ENCODE results near the gene YTHDF2.

YTHDF2 gene

GRCh38 chr1:28803662-28804061 lies 66.9 kb downstream of the YTHDF2 start:
- DNase-seq, result no peak

GRCh38 chr1:28804071-28804470 lies 67.3 kb downstream of the YTHDF2 start:
- DNase-seq, result no peak

- no peak for DNase-seq
These were observed 70.3 kb downstream of the YTHDF2 start for GRCh38 chr1:28807046-28807445.

- DNase-seq, result no peak
These were observed 71.2 kb downstream of the YTHDF2 start for GRCh38 chr1:28807986-28808385.

GRCh38 chr1:28811369-28811765 lies 74.6 kb downstream of the YTHDF2 start:
- no peak for DNase-seq

- DNase-seq, result no peak
These were observed 75.3 kb downstream of the YTHDF2 start, which contains the start of gene OPRD1 for GRCh38 chr1:28811766-28812668. Gene OPRD1, plus strand, starts transcription at chr1:28812170. Its CDS starts 214 bp downstream, at chr1:28812384.

- no peak for DNase-seq
These were observed 76.1 kb downstream of the YTHDF2 start for GRCh38 chr1:28812669-28813468.

GRCh38 chr1:28813931-28814465 lies 77.3 kb downstream of the YTHDF2 start:
- DNase-seq, result no peak

GRCh38 chr1:28815533-28816185 lies 78.9 kb downstream of the YTHDF2 start:
- DNase-seq, result no peak

GRCh38 chr1:28817133-28817532 lies 80.4 kb downstream of the YTHDF2 start:
- no peak for DNase-seq

- DNase-seq, result no peak
These were observed 82.3 kb downstream of the YTHDF2 start for GRCh38 chr1:28819020-28819419.

Measured in central memory CD4-positive, alpha-beta T cell (primary cell).